Activated T-helper 1 cell treated with Interleukin-2 at 50 U/mL for 16 hours (primary cell): ENCODE measurements around the gene STX18.
A peak's percentile ranks its signal among the peaks of the same experiment; 100 is the strongest.
"Not testable (repeated sequence)": the region's sequence is repeated elsewhere in the genome, so short reads cannot be mapped to it uniquely, and the experiment has no call there.

Experiments
- DNase-seq: peaks from one replicate; pipeline ENCODE4 v3.0.0-alpha.2; 2020; ENCODE audit warnings: low read depth

The STX18 gene

GRCh38 chr4:4541661-4542570 lies at the start of gene STX18:
TSS of gene STX18 (minus strand) at chr4:4542048. CDS start at chr4:4541964, 84 bp downstream.
- DNase-seq, result peak; percentile 79

- DNase-seq, result no peak
Measured at GRCh38 chr4:4591071-4591470, 49.2 kb upstream of the STX18 start.

DNA sequence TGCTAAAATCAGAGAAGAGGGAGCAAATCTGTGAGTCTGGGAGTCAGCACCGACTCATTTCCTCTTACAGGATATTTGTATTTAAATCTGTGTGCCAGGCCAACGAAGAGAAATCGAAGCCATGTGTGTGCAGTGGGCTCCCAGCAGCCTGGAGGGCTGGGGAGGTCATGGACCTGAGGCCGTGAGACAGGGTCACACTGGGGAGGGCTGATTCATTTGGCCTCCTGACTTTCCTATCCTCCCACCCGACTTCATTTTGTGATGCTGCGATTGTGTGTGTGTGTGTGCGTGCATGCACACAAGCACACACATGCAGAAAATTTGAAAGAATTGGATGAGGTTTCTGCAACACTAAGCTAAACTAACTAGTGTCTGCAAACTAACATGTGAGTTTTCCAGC lies 48.7 kb upstream of the STX18 start:
- no peak for DNase-seq

GRCh38 chr4:4585012-4585670 lies 43.3 kb upstream of the STX18 start:
- DNase-seq, result no peak

- no peak for DNase-seq
Measured at GRCh38 chr4:4583606-4584005, 41.8 kb upstream of the STX18 start.

DNA sequence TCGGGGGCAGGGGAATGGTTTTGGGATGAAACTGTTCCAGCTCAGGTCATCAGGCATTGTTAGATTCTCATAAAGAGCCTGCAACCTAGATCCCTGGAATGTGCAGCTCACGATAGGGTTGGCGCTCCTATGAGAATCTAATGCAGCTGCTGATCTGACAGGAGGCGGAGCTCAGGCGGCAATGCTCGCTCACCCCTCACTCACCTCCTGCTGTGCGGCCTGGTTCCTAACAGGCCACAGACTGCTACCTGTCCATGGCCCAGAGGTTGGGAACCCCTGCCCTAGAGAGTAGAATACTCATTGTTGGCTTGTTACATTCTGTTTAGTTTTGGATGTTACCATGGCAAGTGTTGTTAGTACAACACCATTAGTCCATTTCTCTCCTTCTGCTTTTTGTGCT lies 40.8 kb upstream of the STX18 start:
- no peak for DNase-seq

- DNase-seq, result no peak
Measured at GRCh38 chr4:4580494-4580893, 38.6 kb upstream of the STX18 start.

GRCh38 chr4:4578981-4579380 lies 37.1 kb upstream of the STX18 start:
- DNase-seq, result no peak

DNA sequence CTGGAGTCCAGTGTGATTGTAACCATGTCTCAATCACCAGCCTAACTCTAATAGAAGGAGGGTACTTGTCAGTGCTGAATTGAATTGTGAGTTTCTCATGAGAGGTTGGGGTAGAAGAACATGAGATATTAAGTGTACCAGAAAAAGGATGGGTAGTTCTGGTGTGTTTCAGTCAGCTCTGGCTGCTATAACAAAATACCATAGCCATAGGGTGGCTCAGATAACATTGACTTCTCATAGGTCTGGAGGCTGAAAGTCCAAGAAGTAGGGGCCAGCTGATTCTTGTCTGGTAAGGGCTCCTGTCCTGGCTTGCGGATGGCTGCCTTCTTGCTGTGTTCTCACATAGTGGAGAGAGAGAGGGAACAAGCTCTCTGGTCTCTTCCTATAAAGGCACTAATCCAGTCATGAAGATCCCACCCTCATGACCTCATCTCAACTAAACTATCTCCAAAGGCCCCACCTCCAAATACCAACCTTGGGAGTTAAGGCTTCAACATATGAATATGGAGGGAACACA lies 35.6 kb upstream of the STX18 start:
- no peak for DNase-seq

DNA sequence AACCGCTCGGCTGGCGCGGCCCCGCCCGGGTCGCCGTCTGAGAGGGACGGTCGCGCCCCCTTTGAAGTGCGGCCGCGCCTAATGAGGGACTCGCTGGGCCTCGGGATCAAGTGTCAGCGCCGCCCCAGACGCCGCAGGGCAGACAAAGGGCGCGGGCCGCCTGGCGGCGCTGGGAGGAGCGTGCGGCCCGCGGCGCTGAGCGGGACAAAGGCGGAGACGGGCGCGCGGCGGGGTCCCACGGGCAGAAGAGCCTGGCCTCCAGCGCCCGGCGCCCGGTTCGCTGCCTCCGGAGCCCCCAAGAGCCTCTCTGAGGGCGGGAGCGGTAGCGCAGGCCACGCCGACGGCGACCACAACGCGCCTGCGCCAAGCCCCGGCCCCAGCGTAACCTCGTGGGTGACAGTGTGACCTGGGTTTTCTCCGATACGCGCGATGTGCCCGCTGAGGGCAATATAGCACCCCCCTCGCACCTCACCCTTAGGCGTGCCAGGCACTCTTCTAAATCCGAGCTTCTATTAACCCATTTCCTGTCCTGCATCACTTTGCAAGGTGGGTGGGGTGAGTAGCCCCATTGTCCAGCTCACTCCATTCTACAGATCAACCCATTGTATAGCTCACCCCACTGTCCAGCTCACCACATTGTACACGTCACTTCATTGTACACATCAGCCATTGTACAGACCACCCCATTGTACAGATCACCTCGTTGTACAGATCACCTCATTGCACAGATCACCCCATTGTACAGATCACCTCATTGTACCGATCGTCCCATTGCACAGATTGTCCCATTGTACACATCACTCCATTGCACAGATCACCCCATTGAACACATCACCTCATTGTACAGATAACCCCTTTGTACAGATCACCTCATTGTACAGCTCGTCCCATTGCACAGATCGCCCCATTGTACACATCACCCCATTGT lies 33.7 kb upstream of the STX18 start:
- peak; percentile 36 for DNase-seq

DNA sequence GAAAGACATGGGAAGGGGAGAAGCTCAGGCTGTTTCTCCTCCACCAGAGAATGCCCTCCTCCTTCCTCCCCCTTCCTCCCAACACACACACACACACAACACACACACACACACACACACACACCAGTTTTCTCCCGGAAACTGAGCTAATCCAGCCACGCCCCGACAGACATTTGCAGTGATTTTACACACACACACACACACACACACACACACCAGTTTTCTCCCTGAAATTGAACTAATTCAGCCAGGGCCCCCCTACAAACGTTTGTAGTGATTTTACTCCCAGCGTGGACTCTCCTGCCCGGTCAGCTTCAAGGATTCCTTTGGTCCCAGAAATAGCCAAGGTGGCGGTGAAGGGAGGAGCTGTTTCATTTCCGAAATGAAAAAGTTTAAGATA lies 32.9 kb upstream of the STX18 start:
- DNase-seq, result peak; percentile 7

GRCh38 chr4:4574052-4574451 lies 32.2 kb upstream of the STX18 start:
- DNase-seq, result no peak

DNA sequence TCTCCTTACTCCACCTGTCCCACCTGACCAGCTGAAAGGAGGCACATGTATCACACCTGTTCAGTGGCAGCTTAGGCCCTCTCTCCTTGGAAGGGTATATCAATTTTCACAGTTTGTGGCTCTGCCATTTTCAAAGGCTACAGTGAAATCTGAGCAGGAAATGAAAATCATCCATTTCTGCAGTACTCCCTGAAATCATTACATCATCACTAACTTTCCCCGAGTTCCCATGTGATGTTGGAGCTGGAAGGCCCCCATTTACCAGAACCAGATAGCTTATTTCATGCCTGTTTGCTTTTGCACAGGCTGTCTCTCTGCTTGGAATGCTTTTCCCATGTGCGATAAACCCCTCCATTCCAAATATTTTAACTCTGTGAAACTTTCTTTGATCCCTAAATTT lies 31.0 kb upstream of the STX18 start:
- DNase-seq, result no peak

DNA sequence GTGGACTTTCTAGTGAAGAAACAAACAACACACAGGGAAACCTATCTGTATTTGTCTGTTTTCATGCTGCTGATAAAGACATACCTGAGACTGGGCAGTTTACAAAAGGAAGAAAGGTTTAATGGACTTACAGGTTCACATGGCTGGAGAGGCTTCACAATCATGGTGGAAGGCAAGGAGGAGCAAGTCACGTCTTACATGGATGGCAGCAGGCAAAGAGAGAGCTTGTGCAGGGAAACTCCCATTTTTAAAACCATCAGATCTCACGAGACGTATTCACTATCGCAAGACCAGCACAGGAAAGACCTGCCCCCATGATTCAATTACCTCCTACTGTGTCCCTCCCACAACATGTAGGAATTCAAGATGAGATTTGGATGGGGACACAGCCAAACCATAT lies 28.0 kb upstream of the STX18 start:
- not testable (repeated sequence) for DNase-seq

DNA sequence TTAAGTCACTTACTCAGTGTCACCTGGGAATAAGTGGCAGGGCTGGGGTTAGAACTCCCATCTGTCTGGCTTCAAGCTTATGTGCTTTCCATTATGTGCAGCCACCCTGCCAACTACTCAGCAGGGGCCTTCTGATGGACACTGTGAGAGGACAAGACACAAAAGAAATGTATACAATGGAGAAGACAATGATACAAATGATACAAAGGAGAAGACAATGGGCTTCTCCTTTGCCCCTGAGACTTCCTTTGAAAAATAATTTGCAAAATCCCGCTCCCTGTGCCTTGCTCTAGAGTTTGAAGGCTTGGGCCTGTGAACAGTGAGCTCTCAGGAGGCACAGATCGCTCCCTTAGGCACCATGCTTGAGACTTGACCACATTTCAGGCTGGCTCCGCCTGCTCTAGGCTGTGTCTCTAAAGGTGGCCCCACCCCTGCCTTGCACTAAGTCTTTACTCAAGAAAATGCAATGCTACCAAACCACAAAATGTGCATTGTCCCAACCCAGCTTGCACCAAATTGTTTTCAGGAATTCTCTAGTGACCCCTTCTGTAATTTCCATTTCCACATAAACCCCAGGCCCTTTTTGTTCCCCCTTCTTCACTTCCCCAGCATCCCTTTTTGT lies 27.1 kb upstream of the STX18 start:
- no peak for DNase-seq

DNA sequence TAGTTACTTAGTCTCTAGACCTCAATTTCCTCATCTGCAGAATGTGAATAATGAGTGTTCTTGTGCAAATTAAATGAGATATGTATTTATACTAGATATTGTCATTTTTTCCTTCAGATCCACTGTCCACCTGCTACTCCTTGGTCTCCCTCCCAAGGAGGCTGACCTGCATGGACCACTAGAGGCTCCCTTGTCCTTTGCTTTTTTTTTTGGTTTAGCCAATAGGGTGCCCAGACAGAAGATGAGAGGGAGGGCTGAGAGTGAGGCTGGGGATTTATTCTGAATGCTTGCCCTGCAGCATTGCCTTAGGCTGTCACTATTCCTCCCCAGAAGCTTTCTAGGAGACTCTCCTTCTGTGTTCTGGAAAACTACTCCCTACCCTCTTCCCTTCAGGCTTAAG lies 24.5 kb upstream of the STX18 start:
- DNase-seq, result not testable (repeated sequence)

DNA sequence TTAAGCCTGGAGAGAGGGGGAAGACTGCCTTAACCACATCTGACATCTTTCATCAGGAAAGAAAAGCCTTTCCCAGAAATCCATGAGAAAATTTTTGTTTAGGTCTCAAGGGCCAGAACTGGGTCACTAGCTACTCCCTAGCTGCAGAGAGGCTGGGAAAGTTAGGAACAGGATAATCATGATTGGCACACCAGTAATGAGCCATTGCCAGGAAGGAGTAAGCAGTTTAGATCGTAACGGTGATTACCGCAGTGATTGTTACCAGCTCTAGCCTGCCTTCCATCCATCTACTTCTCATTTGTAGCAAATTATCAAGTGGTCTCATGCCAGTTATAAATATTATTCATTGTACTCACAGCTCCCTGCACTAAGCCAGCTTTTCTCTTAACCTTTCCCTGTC lies 22.7 kb upstream of the STX18 start:
- DNase-seq, result no peak

- no peak for DNase-seq
Measured at GRCh38 chr4:4560642-4561041, 18.8 kb upstream of the STX18 start.

DNA sequence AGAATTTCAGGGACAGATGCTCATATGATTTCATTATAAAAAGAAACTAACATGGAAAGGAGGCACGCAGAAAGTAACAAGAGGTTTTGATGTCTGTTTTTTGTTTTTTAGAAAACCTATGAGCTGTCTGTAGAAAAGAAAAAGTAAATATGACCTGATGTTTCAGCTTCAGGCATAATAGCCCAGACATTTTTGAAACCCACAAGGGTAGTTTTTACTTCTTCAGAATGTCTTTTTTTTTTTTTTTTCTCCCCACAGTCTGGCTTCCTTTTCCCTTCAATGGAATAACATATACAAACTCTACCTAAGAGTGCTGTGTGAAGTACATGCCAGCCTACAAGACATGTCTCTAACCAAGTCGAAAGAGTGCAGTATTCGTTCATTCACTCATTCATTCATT lies 18.3 kb upstream of the STX18 start:
- no peak for DNase-seq

DNA sequence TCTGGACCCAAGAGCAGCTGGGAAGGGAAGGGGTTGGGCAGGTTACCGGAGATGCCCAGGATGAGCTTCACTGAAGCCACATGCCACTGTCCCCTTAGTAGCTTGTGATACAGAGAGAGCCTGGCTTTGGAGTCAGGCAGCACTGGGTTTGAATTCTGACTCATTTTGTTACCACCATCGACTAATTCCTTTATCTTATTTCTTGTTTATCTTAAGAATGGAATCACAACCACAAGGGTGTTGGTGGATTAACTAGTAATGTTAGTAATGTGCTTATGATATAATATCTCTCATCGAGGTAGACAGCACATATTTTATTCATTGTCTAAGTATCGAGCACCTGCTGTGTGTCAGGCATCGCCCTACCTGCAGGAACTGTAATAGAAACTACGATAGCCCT lies 17.7 kb upstream of the STX18 start:
- DNase-seq, result no peak

- DNase-seq, result no peak
Measured at GRCh38 chr4:4558881-4559280, 17.0 kb upstream of the STX18 start.

DNA sequence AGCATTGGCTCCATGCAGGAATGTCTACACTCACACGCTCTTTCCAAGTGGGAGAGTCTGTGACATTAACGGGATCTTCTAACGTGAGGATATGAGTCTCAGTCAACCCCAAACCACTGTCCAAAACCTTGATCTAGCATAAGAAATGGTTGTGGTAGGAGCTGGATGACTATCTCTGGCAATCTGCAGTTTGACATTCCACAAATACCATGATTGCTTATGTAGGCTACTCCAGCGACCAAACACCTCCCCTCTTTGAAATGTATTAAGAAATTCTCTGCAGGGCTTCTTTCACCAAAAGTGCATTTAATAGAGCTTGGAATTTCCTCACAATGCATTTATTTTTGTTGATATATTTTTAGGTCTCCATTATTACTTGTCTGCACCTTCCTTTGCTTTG lies 14.1 kb upstream of the STX18 start:
- no peak for DNase-seq
